ENCODE results near the gene NRL.

The NRL gene

GRCh38 chr14:24145690-24146452 lies 31.1 kb upstream of the NRL start:
- Histone ChIP-seq H3K4me3 (peak overlapping the region; percentile 64 to 93 (median 82)), H3K27ac (peak overlapping the region; percentile 26 to 94 (median 88))

GRCh38 chr14:24145219-24145618 lies 30.5 kb upstream of the NRL start:
- H3K4me3 ChIP-seq = peak overlapping the region in 2 of 7 experiments; percentile 82 to 87
- H3K27ac ChIP-seq = peak overlapping the region in 15 of 21 experiments; percentile 2 to 94 (median 88)

DNA sequence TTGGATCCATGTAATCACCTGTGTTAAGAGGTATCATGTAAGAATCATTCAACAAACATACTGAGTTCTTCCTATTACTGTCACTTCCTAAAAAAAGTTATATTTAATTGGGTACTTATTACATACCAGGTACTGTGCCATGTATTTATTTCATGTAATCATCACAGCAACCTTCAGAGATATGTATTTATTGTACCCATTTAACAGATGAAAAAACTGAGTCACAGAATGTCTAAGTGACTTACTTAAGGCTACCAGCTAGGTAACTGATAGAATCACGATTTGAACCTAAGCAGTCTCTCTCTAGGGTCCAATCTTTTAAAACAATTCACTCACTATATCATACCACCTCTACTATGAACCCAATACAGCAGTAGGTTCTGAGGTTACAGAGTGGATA lies 29.7 kb upstream of the NRL start:
- Histone ChIP-seq H3K27ac (peak overlapping the region in 2 of 21 experiments; percentile 14 to 85), H3K4me3 (no peak overlapping the region)

- Histone ChIP-seq H3K4me3 (no peak overlapping the region), H3K27ac (peak overlapping the region in 1 of 21 experiments; percentile 24)
Observed at GRCh38 chr14:24143511-24143910, 28.8 kb upstream of the NRL start.

GRCh38 chr14:24141097-24141880 lies 26.5 kb upstream of the NRL start, which contains the start of gene EMC9:
Gene EMC9, minus strand, starts transcription at chr14:24141591. Its CDS starts 287 bp downstream, at chr14:24141304.
- H3K4me3 ChIP-seq = peak within 1 kb of the TSS; percentile 44 to 90 (median 70)
- H3K27ac ChIP-seq = peak within 1 kb of the TSS; percentile 52 to 95 (median 86)

DNA sequence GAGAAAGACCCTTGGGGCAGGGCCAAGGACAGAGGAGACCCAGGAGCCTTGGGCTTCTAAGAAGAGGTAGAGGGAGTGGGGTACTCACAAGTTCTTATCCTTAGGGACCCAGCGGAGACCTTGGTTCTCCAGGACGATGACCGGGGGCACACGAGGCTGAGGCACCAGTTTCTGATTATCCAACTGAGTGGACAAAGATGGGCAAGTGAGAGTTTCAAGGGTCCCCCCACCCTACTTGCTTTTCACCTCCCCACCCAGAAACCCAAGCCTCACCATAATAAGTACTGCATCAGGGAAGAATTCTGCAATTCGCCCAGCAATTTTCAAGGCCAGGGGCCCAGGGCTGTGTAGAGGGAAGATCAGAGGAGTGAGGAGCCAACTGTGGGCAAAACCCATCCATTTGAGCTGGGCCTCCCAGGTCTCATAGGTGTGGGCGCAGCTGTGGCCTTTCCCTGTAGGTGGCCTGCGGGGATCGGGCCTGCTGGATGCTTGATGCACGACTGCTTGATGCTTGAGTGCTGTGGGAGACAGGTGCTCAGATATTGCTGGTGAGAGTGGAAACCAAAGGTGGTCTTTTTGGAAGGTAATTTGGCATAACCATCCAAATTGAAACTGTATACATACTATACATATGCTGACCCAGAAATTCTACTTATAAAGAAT lies 24.7 kb upstream of the NRL start:
- peak overlapping the region in 5 of 21 experiments; percentile 13 to 95 (median 55) for H3K27ac ChIP-seq
- H3K4me3 ChIP-seq = no peak overlapping the region

GRCh38 chr14:24138396-24139271 lies 23.9 kb upstream of the NRL start:
- Histone ChIP-seq H3K4me3 (no peak overlapping the region), H3K27ac (peak overlapping the region in 5 of 21 experiments; percentile 7 to 28 (median 9))

- H3K27ac ChIP-seq = peak overlapping the region in 9 of 21 experiments; percentile 89 to 100 (median 96)
Observed at GRCh38 chr14:24137529-24138395, 23.0 kb upstream of the NRL start.

GRCh38 chr14:24136684-24137528 lies 22.2 kb upstream of the NRL start:
- Histone ChIP-seq H3K27ac (peak overlapping the region; percentile 89 to 100 (median 96)), H3K4me3 (peak overlapping the region; percentile 63 to 100 (median 96))

More at GRCh38 chr14:24137529-24138395, 23.0 kb upstream of the NRL start:
- no peak overlapping the region for H3K4me3 ChIP-seq

DNA sequence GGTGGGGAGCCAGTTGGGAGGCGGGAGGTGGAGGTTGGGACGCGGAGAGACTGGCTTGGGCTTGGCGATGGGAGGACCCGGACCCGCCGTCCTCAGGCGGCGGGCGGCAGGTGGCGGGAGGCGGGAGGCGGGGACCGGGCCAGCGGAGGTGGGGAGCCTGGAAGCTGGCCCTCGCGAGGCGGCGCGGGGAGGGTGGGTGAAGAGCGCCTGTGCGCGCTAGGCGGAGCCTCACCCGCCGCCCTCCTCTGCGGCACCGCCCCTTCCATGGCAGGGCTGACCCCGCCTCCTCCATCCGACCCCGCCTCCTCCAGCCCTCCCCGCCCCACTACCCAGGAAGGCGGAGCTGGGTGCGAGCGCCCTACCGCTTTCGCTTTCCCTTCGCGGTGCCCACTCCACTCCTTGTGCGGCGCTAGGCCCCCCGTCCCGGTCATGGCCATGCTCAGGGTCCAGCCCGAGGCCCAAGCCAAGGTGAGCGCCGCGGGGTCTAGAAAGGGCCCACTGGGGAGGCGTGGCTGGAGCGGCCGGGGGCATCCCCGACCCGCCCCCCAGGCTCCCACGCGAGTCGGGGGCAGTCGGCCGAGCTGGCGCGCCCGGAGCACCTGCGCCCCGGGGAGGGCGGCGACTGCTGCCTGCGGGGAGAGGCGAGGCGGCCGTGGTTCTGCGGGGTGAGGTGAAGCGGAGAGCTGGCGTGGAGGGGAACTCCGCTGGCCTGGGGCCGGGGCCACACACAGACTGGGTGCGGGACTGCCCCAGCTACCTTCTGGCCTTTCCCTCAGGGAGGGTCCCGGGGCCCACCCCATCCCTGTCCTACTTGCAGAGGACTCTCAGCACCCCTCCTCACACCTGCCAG lies 21.3 kb upstream of the NRL start, which contains the start of gene PSME1:
PSME1 (plus strand) TSS at position 361 of the 850 bp plus-strand sequence; CDS start at position 430, 69 bp downstream.
- Histone ChIP-seq H3K27ac (peak within 1 kb of the TSS; percentile 89 to 100 (median 96)), H3K4me3 (peak within 1 kb of the TSS; percentile 63 to 100 (median 96))

DNA sequence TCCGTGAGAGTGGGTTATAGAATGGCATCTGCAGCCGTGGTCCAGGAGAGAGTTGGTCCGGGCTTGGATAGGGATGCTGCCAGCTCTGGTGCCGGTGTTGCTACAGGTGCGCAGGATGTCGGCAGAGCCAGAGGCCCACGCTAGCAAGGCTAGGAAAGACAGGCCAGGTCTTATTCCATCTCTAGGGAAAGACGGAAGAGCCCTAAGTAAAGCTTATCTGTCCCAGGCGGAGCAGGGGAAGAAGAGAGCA lies 20.8 kb upstream of the NRL start:
- H3K4me3 ChIP-seq = peak overlapping the region; percentile 63 to 100 (median 96)
- peak overlapping the region in 20 of 21 experiments; percentile 50 to 100 (median 96) for H3K27ac ChIP-seq

GRCh38 chr14:24133735-24134134 lies 19.0 kb upstream of the NRL start:
- no peak overlapping the region for H3K27ac ChIP-seq
- no peak overlapping the region for H3K4me3 ChIP-seq

DNA sequence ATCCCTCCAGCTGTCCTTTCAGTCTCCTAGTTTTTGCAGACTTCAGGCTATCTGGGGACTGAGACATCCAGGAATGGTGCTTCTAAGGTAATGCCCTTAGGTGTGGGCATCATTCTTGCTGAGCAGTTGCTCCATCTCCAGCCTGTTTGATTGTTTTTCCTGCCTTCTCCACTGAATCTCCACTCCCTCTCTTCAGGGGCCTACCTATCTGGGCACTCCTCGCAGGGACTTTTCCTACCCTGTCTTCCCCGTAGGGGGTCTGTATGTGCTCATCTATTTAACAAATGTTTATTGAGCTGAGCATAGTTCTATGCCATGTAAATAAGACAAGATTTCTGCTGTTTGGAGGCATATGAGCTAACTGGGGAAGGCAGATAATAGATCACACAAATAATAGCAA lies 18.2 kb upstream of the NRL start:
- peak overlapping the region in 5 of 21 experiments; percentile 20 to 55 (median 37) for H3K27ac ChIP-seq

DNA sequence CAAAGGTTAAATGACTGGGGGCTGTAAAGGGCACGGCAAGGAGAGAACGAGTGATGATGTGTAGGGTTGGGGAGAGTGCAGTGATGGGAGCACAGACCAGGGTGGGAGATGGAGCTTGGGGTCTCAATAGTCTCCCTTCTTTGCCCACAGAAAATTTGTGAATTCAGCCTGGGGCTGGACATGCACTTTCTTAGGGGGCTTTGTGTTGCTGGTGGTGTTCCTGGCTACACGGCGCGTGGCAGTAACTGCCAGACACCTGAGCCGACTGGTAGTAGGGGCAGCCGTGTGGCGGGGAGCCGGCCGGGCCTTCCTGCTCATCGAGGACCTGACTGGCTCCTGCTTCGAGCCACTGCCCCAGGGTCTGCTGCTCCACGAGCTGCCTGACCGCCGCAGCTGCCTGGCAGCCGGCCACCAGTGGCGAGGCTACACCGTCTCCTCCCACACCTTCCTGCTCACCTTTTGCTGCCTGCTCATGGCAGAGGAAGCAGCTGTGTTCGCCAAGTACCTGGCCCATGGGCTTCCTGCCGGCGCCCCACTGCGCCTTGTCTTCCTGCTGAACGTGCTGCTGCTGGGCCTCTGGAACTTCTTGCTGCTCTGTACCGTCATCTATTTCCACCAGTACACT lies 17.4 kb upstream of the NRL start:
- H3K27ac ChIP-seq = peak overlapping the region in 12 of 21 experiments; percentile 18 to 74 (median 37)
- no peak overlapping the region for H3K4me3 ChIP-seq

More for the DNA sequence above, 18.2 kb upstream of the NRL start:
- H3K4me3 ChIP-seq = no peak overlapping the region

DNA sequence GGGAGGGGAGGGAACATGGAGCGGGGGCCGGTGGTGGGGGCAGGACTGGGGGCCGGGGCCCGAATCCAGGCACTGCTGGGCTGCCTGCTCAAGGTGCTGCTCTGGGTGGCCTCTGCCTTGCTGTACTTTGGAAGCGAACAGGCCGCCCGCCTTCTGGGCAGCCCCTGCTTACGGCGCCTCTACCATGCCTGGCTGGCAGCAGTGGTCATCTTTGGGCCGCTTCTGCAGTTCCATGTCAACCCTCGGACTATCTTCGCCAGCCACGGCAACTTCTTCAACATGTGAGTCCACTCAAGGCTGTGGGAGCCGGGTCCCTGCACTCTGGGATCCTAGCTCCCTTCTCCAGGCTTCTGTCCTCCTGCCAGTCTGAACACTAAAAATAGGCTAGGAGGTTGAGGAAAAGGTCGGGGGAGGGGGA lies 16.8 kb upstream of the NRL start:
- no peak overlapping the region for H3K4me3 ChIP-seq
- H3K27ac ChIP-seq = peak overlapping the region in 5 of 21 experiments; percentile 14 to 55 (median 37)

Data from skin epidermis (tissue), 12 donors.